ENCODE data around the gene KIRREL3. TPM values are rescaled to one million over a fixed set of nuclear protein-coding genes. Genes with fewer than 3 reads are reported as not detected.

KIRREL3 gene
- total and polyA plus RNA-seq, 8 donors = 0.06 to 1.1 (median 0.26) TPM; not detected in 2

DNA sequence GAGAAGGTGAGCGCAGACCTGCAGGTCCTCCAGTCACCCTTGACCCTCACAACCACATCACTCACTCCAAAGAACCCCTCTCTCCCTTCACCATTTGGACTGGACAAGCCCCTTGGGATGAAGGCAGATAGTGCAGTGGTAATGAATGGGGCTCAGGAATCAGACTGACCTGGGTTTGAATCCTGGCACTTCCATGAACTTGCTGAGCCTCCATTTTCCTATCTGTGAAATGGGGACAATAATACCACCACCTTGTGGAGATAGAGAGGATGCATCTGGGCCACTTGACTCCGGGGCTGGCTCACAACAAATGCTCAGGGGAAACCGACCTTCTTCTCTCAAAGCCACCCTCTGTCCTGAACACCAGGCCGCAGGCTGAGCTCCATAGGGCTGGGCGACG lies 467.0 kb downstream of the KIRREL3 start:
- Histone ChIP-seq H3K27me3 (no peaks in the 10 kb centered on the region), H3K4me3 (no peak overlapping the region), H3K9me3 (no peaks in the 10 kb centered on the region), H3K36me3 (no peaks in the 10 kb centered on the region), H3K27ac (no peak overlapping the region), H3K4me1 (no peaks in the 10 kb centered on the region)
- ATAC-seq (no peak), DNase-seq (no peak), FAIRE-seq (no peak)
- WGBS, 2 donors = 67 to 89% methylated on average over 6 of the region's 6 CpGs
- intact Hi-C loops (cut with DNase I) = no loop called here
- TF ChIP-seq, protein P1, sequence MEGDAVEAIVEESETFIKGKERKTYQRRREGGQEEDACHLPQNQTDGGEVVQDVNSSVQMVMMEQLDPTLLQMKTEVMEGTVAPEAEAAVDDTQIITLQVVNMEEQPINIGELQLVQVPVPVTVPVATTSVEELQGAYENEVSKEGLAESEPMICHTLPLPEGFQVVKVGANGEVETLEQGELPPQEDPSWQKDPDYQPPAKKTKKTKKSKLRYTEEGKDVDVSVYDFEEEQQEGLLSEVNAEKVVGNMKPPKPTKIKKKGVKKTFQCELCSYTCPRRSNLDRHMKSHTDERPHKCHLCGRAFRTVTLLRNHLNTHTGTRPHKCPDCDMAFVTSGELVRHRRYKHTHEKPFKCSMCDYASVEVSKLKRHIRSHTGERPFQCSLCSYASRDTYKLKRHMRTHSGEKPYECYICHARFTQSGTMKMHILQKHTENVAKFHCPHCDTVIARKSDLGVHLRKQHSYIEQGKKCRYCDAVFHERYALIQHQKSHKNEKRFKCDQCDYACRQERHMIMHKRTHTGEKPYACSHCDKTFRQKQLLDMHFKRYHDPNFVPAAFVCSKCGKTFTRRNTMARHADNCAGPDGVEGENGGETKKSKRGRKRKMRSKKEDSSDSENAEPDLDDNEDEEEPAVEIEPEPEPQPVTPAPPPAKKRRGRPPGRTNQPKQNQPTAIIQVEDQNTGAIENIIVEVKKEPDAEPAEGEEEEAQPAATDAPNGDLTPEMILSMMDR (IDR thresholded peaks at IDR 0.05) = no peak

DNA sequence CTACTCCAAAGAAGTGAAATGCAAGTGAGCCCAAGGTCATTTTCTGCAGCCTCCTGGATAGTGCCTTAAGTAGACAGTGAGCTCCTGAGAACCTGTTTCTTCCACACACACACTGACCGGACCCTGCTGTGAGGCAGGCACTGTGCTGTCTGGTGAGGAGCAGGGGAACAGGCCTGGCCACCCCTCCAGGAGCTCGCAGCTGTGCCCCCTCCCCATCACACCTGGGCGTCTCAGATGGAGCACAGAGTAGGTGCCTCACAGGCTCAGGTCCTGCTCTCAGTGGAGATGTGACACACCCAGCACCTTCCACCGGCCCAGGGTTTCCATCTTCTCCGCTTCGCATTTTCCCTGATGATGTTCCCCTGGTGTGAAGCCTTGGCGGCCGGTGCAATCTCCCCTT lies 470.2 kb downstream of the KIRREL3 start:
- no peak for ATAC-seq
- TF ChIP-seq, protein P1 (IDR thresholded peaks at IDR 0.05) = no peak
- no peak overlapping the region for H3K27ac ChIP-seq
- WGBS, 2 donors = 64 to 75% methylated on average over 8 of the region's 8 CpGs
- intact Hi-C loops (cut with DNase I) = no loop called here
- no peaks in the 10 kb centered on the region for H3K4me1 ChIP-seq
- H3K9me3 ChIP-seq = no peaks in the 10 kb centered on the region
- DNase-seq = no peak
- no peak overlapping the region for H3K4me3 ChIP-seq
- H3K27me3 ChIP-seq = no peaks in the 10 kb centered on the region
- no peak for FAIRE-seq
- H3K36me3 ChIP-seq = no peaks in the 10 kb centered on the region

DNA sequence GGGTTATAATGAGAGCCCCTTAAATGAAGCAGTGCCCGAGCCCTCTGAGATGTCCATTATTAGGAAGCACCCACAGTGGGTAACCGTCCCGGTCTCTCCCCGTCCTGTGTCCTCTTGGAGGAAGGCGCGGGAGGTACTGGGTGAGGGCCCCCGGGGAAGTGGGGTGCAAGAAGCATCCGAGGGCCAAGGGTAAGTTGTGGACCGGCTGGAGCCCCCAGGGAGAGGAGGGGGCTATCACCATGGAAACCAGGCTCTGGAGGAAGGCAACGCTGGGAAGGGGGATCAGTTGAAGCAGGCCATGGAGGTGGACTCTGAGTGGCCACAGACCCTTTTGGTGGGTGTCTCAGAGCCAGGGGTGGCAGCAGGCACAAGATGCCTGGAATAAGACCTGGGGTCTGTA lies 471.5 kb downstream of the KIRREL3 start:
- WGBS, 2 donors = 55 to 56% methylated on average over 10 of the region's 10 CpGs
- FAIRE-seq = no peak
- Histone ChIP-seq H3K27me3 (no peaks in the 10 kb centered on the region), H3K9me3 (no peaks in the 10 kb centered on the region), H3K27ac (no peak overlapping the region), H3K4me1 (no peaks in the 10 kb centered on the region), H3K4me3 (no peak overlapping the region), H3K36me3 (no peaks in the 10 kb centered on the region)
- ATAC-seq = no peak
- DNase-seq = no peak
- intact Hi-C loops (cut with DNase I) = no loop called here
- TF ChIP-seq, protein P1 (IDR thresholded peaks at IDR 0.05) = no peak

DNA sequence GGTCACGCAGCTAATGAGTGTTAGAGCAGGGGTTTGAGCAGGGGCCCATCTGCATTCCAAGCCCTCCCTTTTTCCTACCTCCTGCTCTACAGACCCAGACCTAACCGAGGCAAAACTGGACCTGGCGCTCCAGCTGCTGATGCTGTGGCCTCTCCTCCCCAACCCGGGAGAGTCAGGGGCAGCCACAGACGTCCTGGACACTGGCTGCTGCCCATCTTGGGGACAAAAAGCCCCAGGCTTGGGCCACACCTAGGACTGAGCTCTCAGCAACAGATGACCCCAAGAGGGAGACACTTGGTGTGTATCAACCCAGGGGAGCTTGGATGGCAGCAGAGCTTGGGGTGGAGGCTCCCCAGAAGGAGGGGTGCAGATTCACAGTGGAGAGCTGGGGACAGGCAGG lies 472.5 kb downstream of the KIRREL3 start:
- Histone ChIP-seq H3K4me1 (no peaks in the 10 kb centered on the region), H3K36me3 (no peaks in the 10 kb centered on the region), H3K4me3 (no peak overlapping the region), H3K27me3 (no peaks in the 10 kb centered on the region), H3K27ac (no peak overlapping the region), H3K9me3 (no peaks in the 10 kb centered on the region)
- TF ChIP-seq, protein P1 (IDR thresholded peaks at IDR 0.05) = no peak
- DNase-seq (no peak), FAIRE-seq (no peak), ATAC-seq (no peak)
- intact Hi-C loops (cut with DNase I) = no loop called here
- WGBS, 2 donors = 33 to 35% methylated on average over 5 of the region's 5 CpGs

DNA sequence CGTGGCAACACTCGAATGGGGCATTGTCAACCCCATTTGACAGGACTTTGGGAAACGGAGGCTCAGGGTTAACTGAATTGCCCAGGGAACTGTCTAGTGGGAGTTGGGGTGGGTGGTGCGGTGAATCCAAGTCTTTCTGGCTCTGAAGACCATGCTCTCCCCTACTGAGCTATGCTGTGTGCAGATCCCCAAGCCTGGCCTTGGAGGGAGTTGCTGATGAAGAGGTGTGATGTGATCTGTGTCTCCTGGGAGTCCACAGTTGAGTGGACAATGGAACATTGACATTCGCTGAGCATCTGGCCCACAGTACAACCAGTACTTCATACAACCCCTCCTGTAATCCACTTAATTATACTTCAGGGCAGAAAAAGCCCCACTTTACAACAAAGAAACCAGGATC lies 472.9 kb downstream of the KIRREL3 start:
- no peaks in the 10 kb centered on the region for H3K27me3 ChIP-seq
- H3K36me3 ChIP-seq = no peaks in the 10 kb centered on the region
- WGBS, 2 donors = 62 to 63% methylated on average over 5 of the region's 5 CpGs
- TF ChIP-seq, protein P1 (IDR thresholded peaks at IDR 0.05) = no peak
- no peak overlapping the region for H3K4me3 ChIP-seq
- no peak for FAIRE-seq
- ATAC-seq = no peak
- no peaks in the 10 kb centered on the region for H3K4me1 ChIP-seq
- no peak for DNase-seq
- no peaks in the 10 kb centered on the region for H3K9me3 ChIP-seq
- intact Hi-C loops (cut with DNase I) = no loop called here
- no peak overlapping the region for H3K27ac ChIP-seq

All from pancreas (tissue), 10 donors.